ENCODE measurements around the gene GNG7.
A peak's percentile ranks its signal among the peaks of the same experiment; 100 is the strongest.
"Not testable (repeated sequence)": the region's sequence is repeated elsewhere in the genome, so short reads cannot be mapped to it uniquely, and the experiment has no call there.

The GNG7 gene

DNA sequence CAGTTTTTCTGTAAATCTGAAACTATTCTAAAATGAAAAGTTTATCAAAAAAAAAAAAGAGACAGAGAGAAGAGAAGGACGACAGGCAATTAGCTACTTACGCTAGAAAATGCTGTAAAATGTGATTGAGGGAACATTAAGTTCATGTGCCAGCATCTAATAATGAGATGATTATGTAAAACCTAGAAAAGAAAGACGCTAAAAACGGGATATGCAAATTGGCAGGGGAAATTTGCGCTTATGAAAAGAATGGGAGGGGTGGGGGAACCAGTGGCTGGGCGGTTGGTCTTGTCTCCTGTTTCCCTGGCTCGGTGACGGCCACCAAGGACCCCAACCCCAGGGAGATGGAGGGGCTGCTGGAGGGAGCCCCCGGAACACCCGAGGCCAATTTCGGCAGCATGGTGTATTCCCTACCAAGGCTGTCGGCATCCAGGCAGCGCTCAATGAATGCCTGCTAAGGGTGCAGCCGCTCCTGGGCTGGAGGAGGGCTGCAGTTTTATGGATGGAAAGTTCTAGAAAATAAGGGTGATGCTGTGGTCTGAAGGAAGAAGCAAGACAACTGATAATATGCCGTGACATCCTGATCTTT, 34.2 kb downstream of the GNG7 start:
- DNase-seq, result no peak

DNA sequence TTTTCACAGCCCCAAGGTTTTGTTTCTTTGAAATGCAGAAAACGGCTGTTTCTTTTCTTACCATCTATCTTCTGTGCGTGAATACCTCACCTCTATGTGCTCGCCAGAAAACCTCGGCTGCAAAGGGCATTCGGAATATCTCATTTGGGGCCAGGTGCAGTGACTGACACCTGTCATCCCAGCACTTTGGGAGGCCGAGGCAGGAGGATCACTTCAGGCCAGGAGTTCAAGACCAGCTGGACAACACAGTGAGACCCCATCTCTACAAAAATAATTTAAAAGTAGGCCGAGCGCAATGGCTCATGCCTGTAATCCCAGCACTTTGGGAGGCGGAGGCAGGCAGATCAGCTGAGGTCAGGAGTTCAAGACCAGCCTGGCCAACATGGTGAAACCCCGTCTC, 35.1 kb downstream of the GNG7 start:
- not testable (repeated sequence) for DNase-seq

DNA sequence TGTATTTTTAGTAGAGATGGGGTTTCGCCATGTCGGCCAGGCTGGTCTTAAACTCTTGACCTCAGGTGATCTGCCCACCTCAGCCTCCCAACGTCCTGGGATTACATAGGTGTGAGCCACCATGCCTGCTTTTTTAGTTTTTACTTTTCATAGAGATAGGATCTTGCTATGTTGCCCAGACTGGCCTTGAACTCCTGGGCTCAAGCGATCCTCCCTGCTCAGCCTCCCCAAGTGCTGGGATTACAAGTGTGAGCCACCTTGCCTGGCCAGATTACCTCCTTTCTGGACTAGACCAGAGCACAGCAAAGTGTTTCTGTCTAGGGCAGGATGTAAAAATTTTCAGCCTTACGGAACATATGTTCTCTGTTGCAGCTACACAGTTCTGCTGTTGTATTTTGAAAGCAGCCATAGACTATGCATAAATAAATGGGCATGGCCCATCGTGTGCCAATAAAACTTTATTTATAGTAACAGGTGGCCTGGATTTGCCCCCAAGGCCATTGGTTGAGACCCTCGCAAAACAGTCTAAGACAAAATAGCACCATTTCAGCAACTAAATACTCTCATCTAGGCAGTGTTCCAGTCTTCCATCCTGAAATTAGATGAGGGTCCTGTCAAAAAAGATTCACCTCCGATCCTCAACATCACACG, 36.0 kb downstream of the GNG7 start:
- DNase-seq, result no peak

DNA sequence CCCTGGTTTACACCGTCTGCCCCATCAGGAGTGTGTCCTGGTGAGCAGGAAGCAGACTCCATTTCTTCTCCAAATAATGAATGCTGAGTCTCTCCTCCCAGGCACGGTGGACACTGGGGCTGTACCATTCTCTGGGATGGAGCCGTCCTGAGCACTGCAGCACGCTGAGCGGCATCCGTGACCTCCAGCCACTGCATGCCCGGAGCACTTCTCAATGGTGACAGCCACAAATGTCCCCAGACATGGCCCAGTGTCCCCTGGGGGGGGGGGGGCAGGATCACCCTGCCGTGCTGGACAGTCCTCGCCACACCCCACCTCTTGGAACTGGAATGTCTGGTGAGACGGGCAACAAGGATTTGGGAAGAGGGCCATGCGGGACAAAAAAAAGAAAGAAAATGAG, 37.4 kb downstream of the GNG7 start:
- no peak for DNase-seq

DNA sequence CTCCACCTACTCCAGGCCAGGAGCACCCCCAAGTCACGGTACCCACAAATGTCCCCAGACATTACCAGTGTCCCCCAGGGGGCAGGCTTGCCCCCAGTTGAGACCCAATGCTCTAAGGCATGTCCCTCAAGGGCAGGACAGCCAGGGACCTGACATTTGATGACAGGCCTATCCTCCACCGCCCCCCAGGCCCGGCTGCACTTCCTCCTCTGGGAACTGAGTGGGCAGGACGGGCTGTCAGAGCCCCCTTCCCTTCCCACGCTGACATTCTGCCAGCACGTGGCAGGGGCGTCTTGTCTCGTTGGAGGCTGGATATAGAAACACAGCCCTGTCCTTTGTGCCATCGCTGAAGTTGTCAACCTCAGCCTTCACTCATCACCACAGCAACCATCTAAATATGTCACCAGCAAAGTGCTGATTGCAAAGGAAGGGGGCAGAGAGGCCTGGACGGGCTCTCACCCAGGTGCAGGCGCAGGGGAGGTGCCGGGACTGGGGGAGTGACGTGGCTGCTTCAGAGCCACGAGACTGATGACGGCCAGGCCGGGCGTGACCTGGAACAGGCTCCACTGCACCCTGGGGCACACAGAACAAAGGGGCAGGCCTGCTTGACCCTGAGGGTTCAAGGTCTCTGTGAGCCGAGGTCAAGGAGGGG, 38.4 kb downstream of the GNG7 start:
- DNase-seq, result peak; percentile 83

DNA sequence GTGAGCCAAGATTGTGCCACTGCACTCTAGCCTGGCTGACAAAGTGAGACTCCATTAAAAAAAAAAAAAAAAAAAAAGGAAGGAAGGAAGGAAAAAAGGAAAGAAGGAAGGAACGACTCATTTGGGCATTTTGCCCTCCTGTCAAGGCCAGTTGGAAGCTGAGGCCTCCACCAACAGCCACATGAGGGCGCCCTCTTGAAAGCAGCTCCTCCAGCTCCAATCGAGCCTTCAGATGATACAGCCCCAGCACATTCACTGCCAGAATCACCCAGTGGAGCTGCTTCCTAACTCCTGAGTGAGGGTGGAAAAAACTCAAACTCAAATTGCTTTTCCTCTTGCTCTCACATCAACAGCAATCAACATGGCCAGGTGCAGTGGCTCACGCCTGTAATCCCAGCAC, 40.9 kb downstream of the GNG7 start:
- no peak for DNase-seq

DNA sequence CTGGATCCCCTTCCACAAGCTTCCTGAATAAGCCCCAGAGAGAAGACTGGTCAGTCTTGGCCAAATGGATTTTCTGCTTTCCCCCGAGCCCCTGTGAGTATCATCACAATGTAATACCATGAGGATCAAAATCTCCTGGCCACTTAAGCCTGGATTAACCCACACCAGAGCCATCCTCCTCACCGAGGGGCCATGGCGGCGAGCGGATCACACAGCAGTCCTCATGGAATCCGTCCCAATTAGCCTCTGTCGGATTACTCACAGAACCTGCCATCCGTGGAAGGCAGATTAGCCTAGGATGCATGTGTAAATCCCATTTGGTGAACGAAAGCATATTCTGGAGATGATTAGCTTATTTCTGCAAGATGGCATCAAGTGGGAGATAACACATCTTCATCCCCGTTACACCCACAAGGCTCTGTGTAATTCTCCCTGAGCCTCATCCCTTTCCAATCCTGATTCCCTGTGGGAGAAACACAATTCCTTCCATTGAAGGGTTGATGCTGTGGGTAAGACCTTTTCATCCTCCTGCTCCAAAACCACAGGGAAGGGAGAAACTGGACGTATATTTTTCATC, 42.5 kb downstream of the GNG7 start:
- DNase-seq, result no peak

DNA sequence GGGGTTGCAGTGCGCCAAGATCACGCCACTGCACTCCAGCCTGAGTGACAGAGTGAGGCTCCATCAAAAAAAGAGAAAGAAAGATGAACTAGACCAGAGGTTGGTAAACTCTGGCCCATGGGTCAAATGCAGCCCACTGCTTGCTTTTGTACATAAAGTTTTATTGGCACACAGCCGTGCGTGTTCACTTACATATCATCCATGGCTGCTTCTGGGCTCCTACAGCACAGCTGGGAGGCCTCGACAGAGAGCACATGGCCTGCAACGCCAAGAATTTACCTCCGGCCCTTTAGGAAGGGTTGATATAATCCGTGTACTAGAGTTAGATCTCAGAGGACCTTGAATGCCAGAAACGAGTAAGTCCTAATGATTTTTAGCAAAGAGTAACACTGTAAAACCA, 46.0 kb downstream of the GNG7 start:
- no peak for DNase-seq

DNA sequence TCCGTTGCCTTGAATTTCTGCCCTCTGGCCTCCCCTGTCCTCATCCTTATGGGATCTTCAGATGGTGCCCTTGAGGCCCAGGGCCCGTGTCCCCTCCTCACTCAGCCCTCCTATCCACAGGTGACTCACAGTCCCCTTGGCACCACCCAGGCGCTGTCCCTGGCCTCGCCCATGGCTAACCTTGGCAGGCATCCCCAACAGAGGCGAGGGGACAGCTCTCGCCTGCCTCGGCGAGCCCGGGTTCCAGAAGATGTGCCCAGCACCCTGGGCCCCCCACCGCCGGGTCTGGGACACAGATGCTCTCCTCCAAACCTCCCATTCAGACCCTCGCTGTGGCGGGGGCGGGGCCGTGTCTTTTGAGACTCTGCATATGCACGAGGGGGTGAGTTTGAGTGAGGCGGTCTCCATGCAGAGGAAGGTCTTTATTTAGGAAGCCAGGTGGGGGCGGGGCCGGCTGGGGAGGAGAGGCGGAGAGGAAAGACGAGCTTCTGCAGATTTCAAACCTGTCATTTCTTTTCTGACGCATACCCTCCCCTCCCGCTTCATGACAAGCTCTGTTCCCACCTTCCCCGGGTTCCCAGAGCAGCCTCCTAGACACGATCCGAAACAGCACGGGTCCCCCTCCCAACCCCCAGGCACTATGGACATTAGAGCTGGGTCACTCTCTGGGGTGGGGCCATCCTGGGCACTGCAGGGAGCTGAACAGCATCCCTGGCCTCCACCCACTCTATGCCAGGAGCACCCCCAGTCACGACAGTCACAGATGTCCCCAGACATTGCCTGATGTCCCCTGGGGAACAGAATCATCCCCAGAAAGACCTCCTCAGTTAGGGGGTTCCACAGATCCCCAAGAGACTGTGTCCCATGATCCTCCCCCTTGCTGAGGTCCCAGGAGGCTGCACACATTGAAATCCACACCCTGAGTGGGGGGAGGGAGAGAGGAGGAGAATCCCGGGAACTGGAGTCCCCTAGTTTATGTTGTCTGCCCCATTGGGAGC, 48.5 kb downstream of the GNG7 start:
- no peak for DNase-seq

DNA sequence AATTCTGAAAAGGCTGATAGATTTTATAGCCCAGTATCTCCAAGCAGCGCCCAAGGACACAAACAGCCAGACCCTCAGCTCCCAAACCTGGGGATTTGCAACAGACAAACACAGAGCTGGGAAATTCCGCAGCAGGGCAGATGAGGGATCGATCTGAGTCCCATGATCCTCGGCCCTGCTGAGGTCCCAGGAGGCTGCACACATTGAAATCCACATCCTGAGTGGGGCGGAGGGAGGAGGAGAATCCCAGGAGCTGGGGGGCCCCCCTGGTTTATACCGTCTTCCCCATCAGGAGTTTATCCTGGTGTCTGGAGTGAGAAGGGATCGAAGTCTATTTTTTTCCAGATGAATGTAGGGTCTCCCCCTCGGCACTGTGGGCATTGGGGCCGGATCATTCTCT, 49.3 kb downstream of the GNG7 start:
- no peak for DNase-seq

DNA sequence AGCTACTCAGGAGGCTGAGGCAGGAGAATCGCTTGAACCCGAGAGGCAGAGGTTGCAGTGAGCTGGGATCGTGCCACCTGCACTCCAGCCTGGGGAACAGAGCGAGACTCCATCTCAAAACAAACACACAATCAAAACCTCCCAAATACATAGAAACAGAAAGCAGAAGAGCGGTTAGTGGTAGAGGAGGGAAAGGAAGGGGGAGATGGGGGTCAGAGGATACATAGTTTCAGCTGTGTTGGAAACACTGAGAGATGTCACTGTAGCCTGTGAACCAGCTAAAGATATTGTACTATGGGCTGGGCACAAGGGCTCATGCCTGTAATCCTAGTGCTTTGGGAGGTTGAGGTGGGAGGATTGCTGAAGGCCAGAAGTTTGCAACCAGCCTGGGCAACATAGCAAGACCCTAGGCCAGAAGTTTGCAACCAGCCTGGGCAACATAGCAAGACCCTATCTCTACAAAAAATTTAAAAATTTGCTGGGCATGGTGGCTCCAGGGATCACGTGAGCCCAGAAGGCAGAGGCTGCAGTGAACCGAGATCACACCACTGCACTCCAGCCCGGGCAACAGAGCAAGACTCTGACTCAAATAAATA, 49.9 kb downstream of the GNG7 start:
- no peak for DNase-seq

DNA sequence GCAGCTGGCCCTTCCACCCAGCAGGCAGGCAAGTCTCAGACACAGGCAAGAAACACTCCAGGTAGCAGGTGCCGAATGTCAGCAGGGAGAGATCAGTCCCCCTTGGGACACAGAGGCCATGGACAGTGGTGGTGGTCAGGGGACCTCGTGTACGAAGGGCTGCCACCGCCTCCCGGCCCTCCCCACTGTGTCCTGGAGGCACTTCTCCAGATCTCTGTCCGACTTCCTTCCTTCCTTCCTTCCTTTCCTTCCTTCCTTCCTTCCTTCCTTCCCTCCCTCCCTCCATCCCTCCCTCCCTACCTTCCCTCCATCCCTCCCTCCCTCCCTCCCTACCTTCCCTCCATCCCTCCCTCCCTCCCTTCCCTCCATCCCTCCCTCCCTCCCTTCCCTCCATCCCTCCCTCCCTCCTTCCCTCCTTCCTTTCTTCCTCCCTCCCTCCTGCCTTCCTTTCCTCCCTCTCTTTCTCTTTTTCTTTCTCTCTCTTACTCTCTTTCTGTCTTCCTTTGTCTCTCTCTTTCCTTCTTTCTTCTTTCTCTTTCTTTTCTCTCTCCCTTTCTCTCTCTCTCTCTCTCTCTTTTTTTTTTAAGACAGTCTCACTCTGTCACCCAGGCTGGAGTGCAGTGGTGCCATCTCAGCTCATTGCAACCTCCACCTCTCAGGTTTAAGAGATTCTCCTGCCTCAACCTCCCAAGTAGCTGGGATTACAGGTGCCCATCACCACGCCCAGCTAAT, 51.3 kb downstream of the GNG7 start:
- DNase-seq, result not testable (repeated sequence)

DNA sequence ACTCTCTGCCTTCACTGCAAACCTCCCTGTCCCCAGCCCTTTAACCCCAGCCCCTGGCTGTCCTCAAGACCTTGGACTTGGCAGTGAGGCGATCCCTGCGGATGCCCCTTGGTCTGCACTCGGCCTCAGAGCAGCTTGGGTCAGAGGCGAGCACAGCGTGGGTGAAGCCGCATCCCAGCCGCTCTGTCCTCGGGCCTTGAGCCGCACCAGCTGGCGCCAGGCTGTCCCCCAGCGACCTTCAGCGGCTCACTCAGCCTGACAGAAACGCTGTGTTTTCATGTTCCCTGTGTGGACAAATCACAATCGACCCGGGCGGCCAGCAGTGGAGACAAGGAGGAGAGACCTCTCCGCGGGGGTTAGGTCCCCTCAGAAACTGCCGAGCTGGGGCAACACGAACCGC, 52.0 kb downstream of the GNG7 start:
- DNase-seq, result no peak

DNA sequence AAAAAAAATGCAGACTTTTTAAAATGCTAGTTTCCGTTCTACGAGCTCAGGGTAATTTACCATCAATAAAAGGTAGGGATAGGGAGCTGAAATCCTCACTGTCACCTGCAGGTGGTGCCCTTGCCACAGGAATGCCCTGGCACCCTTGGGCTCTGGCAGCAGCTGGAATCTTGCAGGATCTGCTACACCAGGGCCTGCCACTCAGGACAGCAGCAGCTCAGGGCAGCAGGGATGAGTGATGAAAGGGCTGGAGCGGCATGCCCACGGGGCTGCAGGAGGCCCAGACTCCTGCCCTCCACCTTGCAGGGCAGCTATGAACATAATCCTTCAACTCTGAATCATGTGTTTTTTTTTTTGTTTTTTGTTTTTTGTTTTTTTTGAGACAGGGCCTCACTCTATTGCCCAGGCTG, 54.0 kb downstream of the GNG7 start:
- peak; percentile 70 for DNase-seq

DNA sequence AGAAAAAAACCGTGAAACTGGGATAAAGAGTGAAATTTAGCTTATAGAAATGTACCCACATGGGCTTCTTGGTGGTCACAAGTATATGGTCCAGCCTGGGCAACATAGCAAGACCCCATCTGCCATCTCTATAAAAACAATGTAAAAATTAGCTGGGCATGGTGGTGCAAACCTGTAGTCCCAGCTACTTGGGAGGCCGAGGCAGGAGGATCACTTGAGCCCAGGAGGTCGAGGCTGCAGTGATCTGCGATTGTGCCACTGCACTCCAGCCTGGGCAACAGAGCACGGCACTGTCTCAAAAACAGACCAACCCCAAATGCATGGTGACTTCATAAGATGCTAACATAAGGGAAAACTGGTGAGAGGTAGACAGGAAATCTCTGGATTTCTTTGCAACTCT, 54.4 kb downstream of the GNG7 start:
- DNase-seq, result no peak

DNA sequence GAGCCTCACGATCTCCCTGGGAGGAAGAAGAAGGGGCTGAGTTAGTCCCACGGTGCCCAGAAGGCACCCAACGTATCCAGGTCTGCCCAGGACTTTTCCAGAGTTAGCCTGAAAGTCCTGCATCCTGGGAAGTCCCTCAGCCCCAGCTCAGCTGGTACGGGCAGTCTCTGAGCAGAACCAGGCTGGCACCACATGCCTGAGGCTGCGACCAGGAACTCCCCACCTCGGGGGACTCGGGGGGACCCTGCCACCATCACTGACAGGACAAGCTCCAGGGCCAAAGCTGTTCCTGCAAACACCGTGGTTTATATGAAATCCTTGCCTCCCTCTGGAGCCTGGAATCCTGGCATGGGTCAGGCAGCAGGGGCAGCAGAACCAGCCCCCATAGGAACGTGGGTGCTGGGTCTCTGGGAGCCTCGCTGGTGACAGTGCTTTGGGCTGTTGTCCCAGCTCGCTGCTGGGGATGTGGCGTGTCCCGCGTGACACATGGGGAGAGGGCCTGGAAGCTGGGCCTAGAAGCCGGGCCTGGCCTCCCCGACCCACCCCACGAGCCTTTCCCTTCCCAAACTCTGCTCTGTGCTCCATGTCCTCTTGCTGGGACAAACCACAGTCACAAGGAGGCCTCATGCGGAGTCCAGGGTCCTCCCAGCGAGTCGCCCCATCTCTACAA, 55.5 kb downstream of the GNG7 start:
- no peak for DNase-seq

DNA sequence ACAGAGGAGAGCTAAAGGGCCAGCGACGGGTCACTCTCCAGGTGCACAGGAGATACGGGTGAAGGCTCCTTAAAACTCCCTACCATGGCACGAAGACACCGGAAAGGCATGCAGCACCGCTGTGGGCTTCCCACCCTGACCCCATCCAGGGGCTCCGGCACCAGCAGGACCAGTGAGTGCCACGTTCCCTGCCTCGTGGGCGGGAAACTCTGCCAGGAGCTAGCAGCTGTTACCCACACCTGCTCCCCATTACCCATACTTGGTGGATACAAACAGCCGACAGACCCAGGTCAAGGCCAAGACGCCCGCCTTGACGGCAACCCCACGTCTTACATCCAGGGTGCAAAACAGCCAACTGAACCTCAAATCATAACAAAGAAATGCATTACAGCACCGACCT, 56.7 kb downstream of the GNG7 start:
- no peak for DNase-seq

DNA sequence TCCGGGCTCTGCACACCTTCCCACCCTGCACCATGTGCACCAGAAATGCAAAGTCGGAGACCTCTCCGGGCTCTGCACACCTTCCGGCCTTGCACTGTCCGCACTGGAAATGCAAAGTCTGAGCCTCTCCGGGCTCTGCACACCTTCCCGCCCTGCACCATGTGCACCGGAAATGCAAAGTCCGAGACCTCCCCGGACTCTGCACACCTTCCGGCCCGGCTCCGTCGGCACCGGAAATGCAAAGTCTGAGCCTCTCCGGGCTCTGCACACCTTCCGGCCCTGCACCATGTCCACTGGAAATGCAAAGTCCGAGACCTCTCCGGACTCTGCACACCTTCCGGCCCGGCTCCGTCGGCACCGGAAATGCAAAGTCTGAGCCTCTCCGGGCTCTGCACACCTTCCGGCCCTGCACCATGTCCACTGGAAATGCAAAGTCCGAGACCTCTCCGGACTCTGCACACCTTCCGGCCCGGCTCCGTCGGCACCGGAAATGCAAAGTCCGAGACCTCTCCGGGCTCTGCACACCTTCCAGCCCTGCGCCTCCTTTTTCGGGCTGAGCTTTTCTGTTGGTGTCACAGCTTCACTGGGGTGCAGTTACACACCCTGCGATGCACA, 59.3 kb downstream of the GNG7 start:
- DNase-seq, result not testable (repeated sequence)

DNA sequence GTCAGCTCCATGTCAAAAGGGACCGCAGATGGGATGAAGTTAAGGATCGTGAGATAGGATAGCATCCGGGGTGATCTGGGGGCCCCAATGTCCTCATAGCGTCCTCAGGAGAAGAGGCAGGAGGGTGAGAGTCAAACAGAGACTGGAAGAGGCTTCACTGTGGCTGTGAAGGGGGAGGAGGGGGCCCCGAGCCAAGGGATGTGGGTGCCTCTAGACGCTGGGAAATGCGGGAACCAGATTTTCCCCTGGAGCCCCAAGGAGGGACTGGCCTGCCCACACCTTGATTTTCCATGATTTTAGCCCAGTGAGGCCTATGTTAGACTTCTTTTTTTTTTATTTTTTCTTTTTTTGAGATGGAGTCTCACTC, 61.2 kb downstream of the GNG7 start:
- no peak for DNase-seq

DNA sequence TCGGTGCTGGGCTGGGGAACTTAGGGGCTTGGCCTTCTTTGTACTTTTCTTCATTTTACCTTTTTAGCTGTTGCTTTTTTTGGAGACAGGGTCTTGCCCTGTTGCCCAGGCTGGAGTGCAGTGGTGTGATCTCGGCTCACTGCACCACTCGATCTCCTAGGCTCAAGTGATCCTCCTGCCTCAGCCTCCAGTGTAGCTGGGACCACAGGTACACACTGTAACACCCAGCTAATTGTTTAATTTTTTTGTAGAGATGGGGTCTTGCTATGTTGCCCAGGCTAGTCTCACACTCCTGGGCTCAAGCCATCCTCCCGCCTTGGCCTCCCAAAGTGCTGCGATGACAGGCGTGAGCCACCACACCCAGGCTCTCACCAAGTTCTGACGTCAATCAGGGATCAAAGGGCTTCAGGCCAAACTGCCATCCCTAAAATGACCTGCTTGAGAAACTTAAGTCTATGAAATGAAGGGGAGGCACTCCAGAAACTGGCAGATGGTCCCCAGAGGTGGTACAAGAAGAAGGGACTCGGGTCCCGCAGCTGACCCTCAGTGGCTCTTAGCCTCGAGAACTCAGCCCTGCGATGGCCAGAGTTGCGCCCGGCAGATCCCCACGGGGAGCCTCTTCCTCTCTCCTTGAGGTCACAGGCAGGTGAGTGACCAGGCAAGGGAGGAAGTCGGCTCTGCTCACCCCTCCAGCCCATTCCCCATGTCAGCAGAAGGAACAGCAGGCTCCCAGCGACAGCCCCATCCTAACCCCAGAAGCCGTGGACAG, 61.7 kb downstream of the GNG7 start:
- no peak for DNase-seq

Data from CD4-positive, alpha-beta T cell treated with Interferon gamma for 1 hour (primary cell).